B cell (primary cell): ENCODE data around the gene MYOM3. TPM values are rescaled to one million over a fixed set of nuclear protein-coding genes. Genes with fewer than 3 reads are reported as not detected.
"Not testable (repeated sequence)": the region's sequence is repeated elsewhere in the genome, so short reads cannot be mapped to it uniquely, and the experiment has no call there.

ENCODE experiments used
- ATAC-seq: fragments of 200-7000 bp; cut with Tn5 transposase; one replicate; pipeline ENCODE4 v1.10.0; 2021; ENCODE audit warnings: low read depth, mild to moderate bottlenecking, moderate number of reproducible peaks, moderate library complexity
- CTCF ChIA-PET: fragments of 350-600 bp; sonication (Branson Sonifier 250); formaldehyde crosslinking; loops from one replicate; lab custom pipeline; 2021; ENCODE audit warnings: antibody characterized with exemption, inconsistent platforms; lab: Charles Lee
- POLR2A ChIA-PET: fragments of 350-600 bp; sonication (Branson Sonifier 250); formaldehyde crosslinking; loops from one replicate; lab custom pipeline; 2021; ENCODE audit warnings: antibody characterized with exemption; lab: Charles Lee
- DNase-seq: peaks from one replicate; pipeline ENCODE4 v3.0.0; 2013
- H2AFZ ChIP-seq: 2 replicates; pipeline ENCODE4 v1.6.1; 2012; ENCODE audit warnings: mild to moderate bottlenecking, low read depth, low read length; ENCODE audit not compliant: insufficient read depth, poor library complexity, severe bottlenecking
- H3K27ac ChIP-seq, 2 donors: 1 replicate in 1 of 2; 2 replicates in 1 of 2; pipeline ENCODE4 v1.5.1; 2012 to 2013; ENCODE audit warnings: low read length in 2 of 2, mild to moderate bottlenecking in 2 of 2, moderate library complexity in 1 of 2
- H3K27me3 ChIP-seq, 4 experiments: fragments of 200-600 bp in 1 of 4; sonication (generic) in 1 of 4; replicated peaks in 1 of 4; 1 replicate in 2 of 4; 2 replicates in 2 of 4; pipeline versions ENCODE4 v1.6.1 to v1.7.0; 2013 to 2016; ENCODE audit warnings: low read length in 3 of 4, mild to moderate bottlenecking in 2 of 4, mixed read lengths in 1 of 4, moderate library complexity in 1 of 4; ENCODE audit not compliant: insufficient read depth in 4 of 4, control insufficient read depth in 3 of 4; ENCODE audit errors: control extremely low read depth in 1 of 4
- H3K36me3 ChIP-seq, 2 experiments: replicated peaks in 1 of 2; 1 replicate in 1 of 2; 2 replicates in 1 of 2; pipeline versions ENCODE4 v1.6.1 to v1.7.1; 2013; ENCODE audit warnings: low read length in 1 of 2; ENCODE audit not compliant: insufficient read depth in 2 of 2, control insufficient read depth in 1 of 2; ENCODE audit errors: control extremely low read depth in 1 of 2, extremely low read depth in 1 of 2
- H3K4me1 ChIP-seq, 2 donors: fragments of 200-600 bp in 1 of 2; sonication (generic) in 1 of 2; 1 replicate in 1 of 2; 2 replicates in 1 of 2; pipeline versions ENCODE4 v1.5.1 to v1.6.1; 2013 to 2017; ENCODE audit warnings: low read length in 2 of 2; ENCODE audit not compliant: control insufficient read depth in 2 of 2, insufficient read depth in 2 of 2
- H3K4me2 ChIP-seq: replicated peaks from 2 replicates; pipeline ENCODE3; 2012; ENCODE audit warnings: mild to moderate bottlenecking, low read depth, low read length; ENCODE audit not compliant: poor library complexity, severe bottlenecking
- H3K4me3 ChIP-seq, 5 experiments: fragments of 200-600 bp in 1 of 5; sonication (generic) in 1 of 5; 1 replicate in 3 of 5; 2 replicates in 2 of 5; pipeline versions ENCODE4 v1.5.1 to v1.7.0; 2011 to 2016; ENCODE audit warnings: low read length in 4 of 5, mild to moderate bottlenecking in 4 of 5, low read depth in 2 of 5, control low read depth in 1 of 5, moderate library complexity in 1 of 5; ENCODE audit not compliant: insufficient read depth in 1 of 5; ENCODE audit errors: control extremely low read depth in 1 of 5, extremely low read depth in 1 of 5
- H3K79me2 ChIP-seq: fragments of 200-600 bp; sonication (generic); one replicate; pipeline ENCODE4 v1.6.0; 2016; ENCODE audit warnings: low read length; ENCODE audit not compliant: control insufficient read depth, insufficient read depth
- H3K9ac ChIP-seq: fragments of 200-600 bp; sonication (generic); 2 replicates; pipeline ENCODE4 v1.6.1; 2017; ENCODE audit warnings: mild to moderate bottlenecking, low read length, moderate library complexity
- H3K9me3 ChIP-seq, 3 donors: one replicate each; pipeline versions ENCODE4 v1.6.1 to v1.7.1; 2013; ENCODE audit warnings: low read length in 2 of 3; ENCODE audit not compliant: control insufficient read depth in 2 of 3, insufficient read depth in 1 of 3; ENCODE audit errors: control extremely low read depth in 1 of 3
- H4K20me1 ChIP-seq: 2 replicates; pipeline ENCODE4 v1.6.0; 2012; ENCODE audit warnings: mild to moderate bottlenecking, low read length; ENCODE audit not compliant: insufficient read depth, control insufficient read depth, poor library complexity, severe bottlenecking
- H3K27ac Mint-ChIP-seq: one replicate; pipeline ENCODE4 v1.8.0; 2021; ENCODE audit warnings: mixed read lengths
- H3K27me3 Mint-ChIP-seq: one replicate; pipeline ENCODE4 v1.8.0; 2021; ENCODE audit warnings: mixed read lengths
- H3K4me1 Mint-ChIP-seq: one replicate; pipeline ENCODE4 v1.8.0; 2021; ENCODE audit warnings: mixed read lengths
- H3K4me3 Mint-ChIP-seq: one replicate; pipeline ENCODE4 v1.8.0; 2021; ENCODE audit warnings: mixed read lengths
- H3K9me3 Mint-ChIP-seq: one replicate; pipeline ENCODE4 v1.8.0; 2022; ENCODE audit warnings: mixed read lengths; ENCODE audit not compliant: insufficient read depth
- EZH2 ChIP-seq: IDR thresholded peaks from 2 replicates; pipeline ENCODE4 v1.6.1; 2012; ENCODE audit warnings: borderline replicate concordance, low read depth, mild to moderate bottlenecking, moderate library complexity, low read length; ENCODE audit not compliant: insufficient read depth, poor library complexity, severe bottlenecking
- WGBS: methylation state at CpG from one replicate; pipeline ENCODE4 v1.1.5; 2013; ENCODE audit warnings: missing lambda C conversion rate; ENCODE audit not compliant: insufficient coverage; 5-methylcytosine and 5-hydroxymethylcytosine counted together
- intact Hi-C: fragments of 100-400 bp; cut with micrococcal nuclease; formaldehyde crosslinking; loops from one replicate; pipeline ENCODE4 v1.10.0; 2022
- polyA plus RNA-seq: library from polyadenylated mRNA; depleted of rRNA; stranded (reverse); fragments of >200 nt; gene quantifications from 2 replicates; pipeline ENCODE4 v1.2.3, GENCODE V29; 2012
- total RNA-seq, 2 donors: library from RNA; stranded (reverse); fragments of 120-200 nt in 1 of 2; gene quantifications; 1 replicate in 1 of 2; 2 replicates in 1 of 2; pipeline versions ENCODE4 v1.2.3 to v1.2.4, GENCODE V29; 2013 to 2022
- TF ChIP-seq, protein P1 (sequence below): fragments of 200-600 bp; IDR thresholded peaks from one replicate; pipeline ENCODE4 v1.8.0; 2022; ENCODE audit warnings: antibody characterized with exemption, mild to moderate bottlenecking

Gene MYOM3
- total and polyA plus RNA-seq, 2 donors (not counting 1 experiment from before 2014, with no cell fraction given), result not detected

DNA sequence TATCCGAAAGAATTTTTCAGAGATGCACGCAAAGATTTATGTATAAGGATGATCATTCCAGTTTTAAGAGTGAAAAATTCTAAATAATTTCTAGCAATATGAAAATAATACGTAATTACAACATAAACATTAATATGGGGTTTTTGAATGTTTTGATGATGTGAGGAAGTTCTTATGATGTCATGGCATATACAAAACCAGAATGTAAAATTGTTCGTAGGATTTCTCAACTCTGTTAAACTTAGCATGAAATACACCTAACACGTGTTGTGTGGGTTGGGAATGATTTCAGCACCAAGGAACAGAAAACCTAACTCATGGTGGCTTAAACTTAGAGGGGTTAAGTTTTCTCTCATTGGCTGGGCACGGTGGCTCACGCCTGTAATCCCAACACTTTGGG, 62.2 kb downstream of the MYOM3 start:
- Mint-ChIP-seq H3K27ac (no peak overlapping the region), H3K4me1 (no peaks in the 10 kb centered on the region), H3K9me3 (no peaks in the 10 kb centered on the region), H3K27me3 (no peaks in the 10 kb centered on the region), H3K4me3 (no peak overlapping the region)
- ChIA-PET POLR2A (no interaction called here), CTCF (interaction anchor here (1.6 kb wide), 1 partner anchor 21 kb away, joined by 4 read pairs; no protein-coding TSS in a partner anchor)
- no peak for TF ChIP-seq EZH2
- TF ChIP-seq, protein P1, sequence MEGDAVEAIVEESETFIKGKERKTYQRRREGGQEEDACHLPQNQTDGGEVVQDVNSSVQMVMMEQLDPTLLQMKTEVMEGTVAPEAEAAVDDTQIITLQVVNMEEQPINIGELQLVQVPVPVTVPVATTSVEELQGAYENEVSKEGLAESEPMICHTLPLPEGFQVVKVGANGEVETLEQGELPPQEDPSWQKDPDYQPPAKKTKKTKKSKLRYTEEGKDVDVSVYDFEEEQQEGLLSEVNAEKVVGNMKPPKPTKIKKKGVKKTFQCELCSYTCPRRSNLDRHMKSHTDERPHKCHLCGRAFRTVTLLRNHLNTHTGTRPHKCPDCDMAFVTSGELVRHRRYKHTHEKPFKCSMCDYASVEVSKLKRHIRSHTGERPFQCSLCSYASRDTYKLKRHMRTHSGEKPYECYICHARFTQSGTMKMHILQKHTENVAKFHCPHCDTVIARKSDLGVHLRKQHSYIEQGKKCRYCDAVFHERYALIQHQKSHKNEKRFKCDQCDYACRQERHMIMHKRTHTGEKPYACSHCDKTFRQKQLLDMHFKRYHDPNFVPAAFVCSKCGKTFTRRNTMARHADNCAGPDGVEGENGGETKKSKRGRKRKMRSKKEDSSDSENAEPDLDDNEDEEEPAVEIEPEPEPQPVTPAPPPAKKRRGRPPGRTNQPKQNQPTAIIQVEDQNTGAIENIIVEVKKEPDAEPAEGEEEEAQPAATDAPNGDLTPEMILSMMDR, result no peak
- Histone ChIP-seq H4K20me1 (no peaks in the 10 kb centered on the region), H3K27ac (no peak overlapping the region), H3K36me3 (no peaks in the 10 kb centered on the region), H3K4me2 (no peak overlapping the region), H3K4me3 (no peak overlapping the region), H3K4me1 (no peaks in the 10 kb centered on the region), H3K9ac (no peak overlapping the region), H2AFZ (no peak overlapping the region), H3K79me2 (no peaks in the 10 kb centered on the region), H3K9me3 (no peaks in the 10 kb centered on the region), H3K27me3 (no peaks in the 10 kb centered on the region)
- 100% methylated on average over 3 of the region's 7 CpGs for WGBS
- no peak for ATAC-seq
- intact Hi-C loops, result no loop called here
- DNase-seq, result no peak

DNA sequence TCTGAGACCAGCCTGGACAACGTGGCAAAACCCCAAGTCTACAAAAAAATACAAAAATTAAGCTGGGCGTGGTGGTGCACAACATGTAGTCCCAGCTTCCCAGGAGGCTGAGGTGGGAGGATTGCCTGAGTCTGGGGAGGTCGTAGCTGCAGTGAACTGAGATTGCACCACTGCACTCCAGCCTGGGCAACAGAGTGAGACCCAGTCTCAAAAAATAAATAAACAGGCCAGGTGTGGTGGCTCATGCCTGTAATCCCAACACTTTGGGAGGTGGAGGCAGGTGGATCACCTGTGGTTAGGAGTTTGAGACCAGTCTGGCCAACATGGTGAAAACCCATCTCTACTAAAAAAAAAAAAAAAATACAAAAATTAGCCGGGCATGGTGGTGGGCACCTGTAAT, 63.0 kb downstream of the MYOM3 start:
- H3K27me3 Mint-ChIP-seq, H3K4me3 ChIP-seq, H4K20me1 ChIP-seq, H3K4me2 ChIP-seq, H3K4me1 Mint-ChIP-seq, H3K4me1 ChIP-seq, H3K36me3 ChIP-seq, H3K9me3 ChIP-seq, H3K27me3 ChIP-seq, H3K27ac Mint-ChIP-seq, H3K79me2 ChIP-seq, intact Hi-C loops, DNase-seq, ATAC-seq, H3K9ac ChIP-seq, H2AFZ ChIP-seq, H3K4me3 Mint-ChIP-seq, CTCF ChIA-PET, H3K27ac ChIP-seq, H3K9me3 Mint-ChIP-seq, POLR2A ChIA-PET: not testable (repeated sequence)
- WGBS, result 81% methylated on average over 2 of the region's 4 CpGs
